Stimulated activated CD4-positive, alpha-beta T cell treated with anti-CD3 and anti-CD28 coated beads, Interleukin-1b, Interleukin-23, amount 100 ng/mL, for 24 hours (primary cell): ENCODE measurements around the gene TARBP1.

Experiments
- DNase-seq, 4 experiments: peaks; one replicate each; pipeline ENCODE4 v3.0.0-alpha.2; 2020; ENCODE audit warnings: low read depth in 4 of 4, low spot score in 1 of 4

Gene TARBP1

DNA sequence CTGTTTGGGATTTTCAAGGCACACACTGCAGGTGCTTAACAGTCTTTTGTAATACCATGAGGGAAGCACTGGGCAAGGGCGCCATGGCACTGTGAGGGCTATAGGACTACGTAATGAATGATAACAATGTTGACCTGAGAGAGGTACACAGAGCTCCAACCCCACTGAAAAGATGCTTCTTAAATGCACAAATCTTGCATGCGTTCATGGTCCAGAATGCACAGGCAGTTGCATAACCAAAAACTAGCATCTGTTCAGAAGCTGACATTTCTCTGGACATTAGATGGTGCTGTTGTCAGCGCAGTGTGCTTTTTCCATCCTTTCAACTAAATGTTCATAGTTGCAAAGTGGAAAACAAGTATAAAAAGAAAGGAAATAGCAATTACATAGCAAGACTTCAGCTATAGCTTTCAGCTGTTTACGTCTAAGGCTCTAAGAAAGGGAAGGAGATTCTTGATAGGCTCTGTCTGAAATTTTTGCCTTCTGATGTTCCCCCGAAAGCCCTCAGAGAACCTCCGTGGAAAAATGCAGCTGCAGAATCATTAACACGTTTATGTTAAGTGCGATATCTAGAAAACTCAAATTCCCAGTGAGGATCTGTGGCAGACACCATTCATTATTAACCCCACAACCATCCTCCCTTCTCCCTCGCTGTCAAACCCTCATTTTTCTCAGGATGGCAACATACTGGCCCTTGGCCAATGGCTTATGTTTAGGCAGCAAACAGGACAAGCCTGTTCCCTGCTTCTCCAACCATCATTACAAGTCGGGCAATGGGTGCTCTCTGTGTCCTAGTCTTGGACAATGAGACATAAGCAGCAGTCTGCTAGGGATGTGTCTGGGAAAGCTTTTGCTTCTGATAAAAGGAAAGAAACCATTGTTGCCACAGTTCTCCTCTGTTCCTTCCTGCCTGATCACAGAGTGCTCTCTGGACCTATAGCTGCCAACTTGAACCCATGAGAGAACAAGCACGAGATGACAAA is 8.2 kb upstream of the TARBP1 start:
- no peak for DNase-seq

DNA sequence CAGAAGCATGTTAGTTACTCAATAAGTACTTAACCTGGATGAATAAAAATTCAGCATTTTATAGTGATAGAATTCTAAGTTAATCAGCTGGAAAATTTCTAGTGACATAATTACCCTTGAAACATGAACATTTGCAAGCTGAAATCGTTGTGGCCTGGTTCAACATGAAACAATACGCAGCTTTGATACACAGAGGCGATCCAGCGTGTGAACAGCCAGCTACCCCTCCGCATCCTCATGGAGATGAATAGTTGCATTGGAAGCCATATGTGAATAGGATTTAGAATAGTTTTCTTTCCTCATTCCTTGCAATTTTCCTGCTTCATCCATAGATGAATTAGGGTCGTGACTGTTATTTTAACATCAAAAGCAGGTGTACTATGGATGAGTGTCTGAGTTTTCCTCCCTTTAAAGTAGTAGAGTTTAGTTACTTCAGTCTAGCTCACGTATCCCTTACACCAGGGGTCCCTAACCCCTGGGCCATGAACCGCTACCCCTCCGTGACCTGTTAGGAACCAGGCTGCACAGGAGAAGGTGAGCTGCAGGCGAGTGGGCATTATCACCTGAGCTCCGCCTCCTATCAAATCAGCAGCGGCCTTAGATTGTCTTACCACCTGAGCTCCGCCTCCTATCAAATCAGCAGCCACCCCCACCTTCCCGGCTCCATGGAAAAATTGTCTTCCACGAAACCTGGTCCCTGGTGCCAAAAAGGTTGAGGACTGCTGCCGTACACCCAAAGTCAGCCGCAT is 6.2 kb upstream of the TARBP1 start:
- no peak for DNase-seq

DNA sequence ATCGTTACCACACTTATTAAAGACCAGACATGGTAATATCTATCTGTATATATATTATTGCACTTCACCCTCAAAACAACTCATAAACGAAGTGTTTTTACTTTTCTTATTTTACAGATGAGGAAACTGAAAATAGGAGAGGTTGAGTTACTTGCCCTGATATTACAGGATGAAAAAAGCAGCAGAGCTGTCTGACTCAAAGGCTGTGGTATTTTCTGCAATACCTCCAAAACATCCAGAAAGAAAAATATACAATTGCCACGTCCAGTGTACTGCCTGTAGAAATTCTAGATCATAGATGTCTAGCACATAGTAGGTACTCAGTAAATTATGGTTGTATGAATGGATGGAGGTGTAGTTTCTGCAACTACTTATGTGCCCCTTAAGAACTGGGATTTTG is 5.2 kb upstream of the TARBP1 start:
- no peak for DNase-seq

DNA sequence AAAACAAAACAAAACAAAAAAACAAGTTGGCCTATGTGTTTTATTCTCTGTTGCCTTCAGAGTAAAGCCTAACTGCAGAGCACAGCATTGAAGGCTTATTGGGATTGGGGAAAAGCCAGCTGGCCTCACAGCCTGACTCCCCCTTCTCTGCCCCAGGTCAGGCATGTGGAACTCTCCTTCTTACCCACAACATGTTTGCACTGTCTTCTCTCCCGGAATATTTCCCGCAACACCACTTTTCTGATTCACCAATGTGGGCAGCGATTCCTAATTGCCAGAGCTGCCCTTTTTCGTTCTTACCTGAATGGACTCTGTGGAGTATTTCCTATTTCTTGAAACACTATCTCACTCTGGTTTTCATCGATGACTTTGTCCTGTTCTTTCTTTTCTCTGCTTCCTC is 2.8 kb upstream of the TARBP1 start:
- no peak for DNase-seq

DNA sequence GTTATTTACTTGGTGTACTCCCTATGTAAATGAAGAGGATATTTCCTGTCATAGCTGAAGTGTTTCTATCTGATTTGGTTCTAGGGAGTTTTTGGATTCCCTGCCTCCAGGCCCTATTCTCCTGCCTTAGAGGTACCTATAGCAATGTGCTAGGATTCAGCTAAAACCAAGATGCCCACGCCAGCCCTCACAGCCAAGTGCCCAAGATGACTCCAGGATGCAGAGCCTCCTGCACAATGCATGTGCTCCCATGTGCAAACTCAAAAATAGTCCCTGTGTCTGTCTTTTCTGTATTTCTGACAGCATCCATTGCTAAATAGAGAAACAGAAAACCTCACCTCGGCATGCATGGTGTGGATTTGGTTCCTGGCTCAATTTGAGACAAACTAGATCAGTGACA is 887 bp upstream of the TARBP1 start:
- no peak for DNase-seq

DNA sequence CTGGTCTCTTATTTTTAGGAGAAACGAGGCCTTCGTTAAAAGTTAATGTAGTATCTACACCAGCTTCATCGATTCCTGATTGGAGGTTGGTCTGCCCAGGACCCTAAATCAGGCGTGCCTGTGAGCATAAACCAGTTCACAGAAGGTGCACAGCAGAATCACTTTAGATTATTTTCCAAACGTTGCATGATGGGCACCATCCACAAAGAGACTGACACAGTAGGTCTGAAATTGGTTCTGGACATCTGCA is 256 bp upstream of the TARBP1 start:
- DNase-seq = no peak

DNA sequence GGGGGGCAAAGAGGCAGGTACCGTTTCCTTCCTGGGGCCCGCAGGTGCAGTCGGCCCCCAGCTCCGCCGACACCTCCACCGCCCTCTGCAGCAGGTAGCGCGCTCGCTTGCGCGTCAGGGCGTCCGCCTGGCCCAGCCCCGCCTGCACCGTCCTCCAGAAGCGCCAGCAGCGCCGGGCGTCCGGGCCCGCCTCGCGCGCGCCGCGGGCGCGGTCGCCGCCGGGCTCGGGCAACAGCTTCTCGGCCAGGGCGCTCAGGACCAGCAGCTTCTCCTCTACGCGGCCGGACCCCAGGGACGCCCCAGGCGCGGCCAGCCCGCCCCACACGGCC is 863 bp downstream of the TARBP1 start:
- DNase-seq = peak; percentile 32 to 65 (median 49)

DNA sequence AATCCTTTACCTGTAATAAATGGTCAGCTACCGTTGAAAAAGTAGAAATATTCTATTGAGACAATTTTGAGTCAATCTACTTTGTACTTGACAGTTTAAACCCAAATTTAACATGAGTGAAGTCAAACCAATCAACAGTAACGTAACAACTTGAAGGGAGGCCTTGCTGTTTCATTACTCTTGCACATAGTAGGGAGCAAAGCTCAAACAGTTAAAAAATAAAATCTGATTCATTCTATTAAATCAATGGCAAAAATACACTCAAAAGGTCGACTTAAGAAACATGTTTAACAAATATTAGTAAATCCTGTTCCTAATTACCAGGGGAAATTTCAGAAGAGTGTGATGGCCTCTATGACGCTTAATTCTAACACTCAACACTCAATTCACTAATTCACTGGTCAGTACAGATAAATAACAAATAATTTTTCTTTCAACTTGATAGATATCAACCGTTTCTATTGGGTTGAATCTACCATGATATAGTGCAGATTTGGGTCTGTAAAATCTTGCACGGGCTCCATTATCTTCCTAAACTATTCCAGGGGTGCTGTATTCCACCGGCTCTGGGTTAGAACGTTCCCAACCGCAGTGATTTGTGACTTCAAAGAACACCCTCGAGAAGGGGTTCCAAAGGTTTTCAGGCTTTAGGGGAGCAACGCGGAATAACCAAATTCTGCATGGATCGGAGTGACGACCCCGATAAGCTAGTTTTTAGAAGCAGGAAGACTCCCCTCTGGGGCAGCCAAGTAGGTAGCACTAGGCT is 1.4 kb downstream of the TARBP1 start:
- DNase-seq = no peak

DNA sequence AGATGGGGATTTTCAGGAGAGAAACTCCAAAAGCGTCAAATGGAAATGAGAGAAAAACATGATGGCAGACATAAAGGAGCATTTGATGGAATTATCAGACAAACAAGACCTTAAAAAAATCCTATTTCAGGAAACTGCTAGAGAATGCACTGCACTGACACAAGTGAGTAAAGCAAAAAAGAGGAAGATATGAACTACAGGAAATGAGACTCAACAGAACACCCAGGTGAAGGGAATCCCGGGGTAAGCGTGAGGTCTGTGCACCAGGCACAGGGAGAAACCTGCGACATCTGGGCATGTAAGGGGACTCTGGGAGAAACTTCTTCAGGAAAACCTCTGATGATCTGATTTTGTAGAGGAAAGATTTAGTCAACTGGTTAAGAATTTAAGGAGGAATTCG is 2.8 kb downstream of the TARBP1 start:
- no peak for DNase-seq

DNA sequence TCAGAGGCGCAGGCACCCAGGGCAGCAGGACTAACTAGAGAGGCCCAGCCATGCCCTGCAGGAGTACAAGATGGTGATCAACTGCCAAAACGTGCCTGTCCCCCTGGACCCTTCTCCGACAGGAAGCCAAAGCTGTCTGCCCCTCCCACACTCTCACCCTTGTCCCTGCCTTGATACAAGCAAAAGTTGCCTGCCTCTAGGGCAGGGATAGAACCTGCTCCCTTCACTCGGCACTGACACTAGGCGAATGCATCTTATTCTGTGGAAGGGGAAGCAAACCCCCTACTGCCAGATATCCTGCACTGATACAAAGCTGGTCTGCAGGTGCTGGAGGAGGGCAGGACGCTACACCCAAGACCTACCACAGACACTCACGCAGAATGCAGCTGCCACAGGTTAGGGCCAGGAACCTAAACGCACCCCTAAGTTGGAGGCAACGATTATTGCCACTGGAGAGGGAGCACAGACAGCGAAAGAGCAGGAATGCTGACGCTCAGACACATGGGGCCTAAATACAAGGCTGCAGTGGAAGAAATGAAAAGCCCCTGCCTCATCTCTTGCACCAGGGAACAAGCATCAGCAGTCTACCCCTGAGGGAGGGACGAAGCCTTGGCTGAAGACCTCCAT is 3.7 kb downstream of the TARBP1 start:
- no peak for DNase-seq

DNA sequence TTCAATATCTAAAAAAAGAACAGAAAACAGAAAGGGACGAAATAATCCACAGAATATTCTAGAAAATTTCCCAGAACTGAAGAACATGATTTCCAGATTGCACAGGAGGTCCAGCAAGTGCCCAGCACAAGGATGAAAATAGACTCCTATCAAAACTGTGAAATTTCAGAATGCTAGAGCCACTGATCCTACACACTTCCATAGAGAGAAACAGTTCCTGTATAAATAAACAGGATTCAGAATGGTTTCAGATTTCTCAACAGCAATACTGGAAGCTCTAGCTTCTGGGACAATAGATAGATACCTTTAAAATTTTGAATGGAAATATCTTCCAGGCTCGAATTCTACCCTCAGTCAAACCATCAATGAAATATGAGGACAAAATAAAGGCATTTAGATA is 4.6 kb downstream of the TARBP1 start:
- DNase-seq = no peak

DNA sequence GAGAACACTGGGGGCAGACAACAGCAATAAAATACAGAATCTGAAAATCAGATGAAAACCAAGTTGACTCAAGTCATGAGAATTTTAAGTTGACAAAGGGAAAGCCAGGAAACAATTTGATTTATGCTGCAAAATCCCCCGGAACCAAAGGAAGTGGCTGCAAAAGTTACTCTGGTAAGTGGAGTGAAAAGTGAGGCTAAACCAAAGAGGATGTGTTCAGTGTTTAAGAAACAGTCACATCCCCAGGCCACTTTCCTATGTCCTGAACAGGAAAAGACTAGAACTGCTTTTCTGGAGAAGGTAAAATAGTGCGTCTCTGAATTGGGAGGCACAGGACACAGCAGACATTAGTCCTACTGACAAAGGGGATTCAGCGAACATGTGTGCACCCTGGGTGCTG is 5.9 kb downstream of the TARBP1 start:
- no peak for DNase-seq

DNA sequence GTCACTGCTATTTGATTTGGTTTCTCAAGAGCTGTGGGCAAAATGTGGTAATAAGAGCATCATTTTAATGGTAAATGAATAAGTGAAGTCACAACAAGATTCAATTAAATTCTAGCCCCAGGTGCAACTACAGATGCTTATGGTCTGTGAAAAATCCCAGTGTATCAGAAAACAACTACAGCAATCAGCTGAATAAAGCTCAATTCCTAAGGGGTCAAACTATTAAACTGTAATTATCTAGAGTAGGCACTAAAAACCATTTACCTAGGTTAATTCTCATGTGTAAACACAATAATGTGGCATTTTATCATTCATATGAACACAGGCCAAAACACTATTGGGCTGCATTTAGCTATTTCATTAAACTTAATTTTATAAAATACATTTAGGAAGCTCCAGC is 9.6 kb downstream of the TARBP1 start:
- DNase-seq = no peak

DNA sequence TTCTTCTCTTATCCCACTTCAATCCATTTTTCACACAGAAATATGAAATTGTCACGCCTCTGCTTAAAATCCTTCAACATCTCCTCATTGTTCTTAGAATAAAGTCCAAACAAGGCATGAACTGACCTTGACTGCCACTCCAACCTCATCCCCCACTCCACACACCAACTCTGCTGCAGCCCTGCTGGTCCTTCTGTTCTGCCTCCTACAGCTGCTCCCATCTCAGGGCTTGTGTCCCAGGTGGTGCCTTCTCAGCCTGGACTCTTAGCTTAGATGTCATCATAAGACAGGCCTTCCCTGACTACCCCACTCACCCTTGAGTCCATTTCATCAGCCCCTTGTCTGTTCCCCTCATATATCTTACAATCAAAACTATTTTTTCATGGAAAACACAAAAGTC is 10.4 kb downstream of the TARBP1 start:
- no peak for DNase-seq

DNA sequence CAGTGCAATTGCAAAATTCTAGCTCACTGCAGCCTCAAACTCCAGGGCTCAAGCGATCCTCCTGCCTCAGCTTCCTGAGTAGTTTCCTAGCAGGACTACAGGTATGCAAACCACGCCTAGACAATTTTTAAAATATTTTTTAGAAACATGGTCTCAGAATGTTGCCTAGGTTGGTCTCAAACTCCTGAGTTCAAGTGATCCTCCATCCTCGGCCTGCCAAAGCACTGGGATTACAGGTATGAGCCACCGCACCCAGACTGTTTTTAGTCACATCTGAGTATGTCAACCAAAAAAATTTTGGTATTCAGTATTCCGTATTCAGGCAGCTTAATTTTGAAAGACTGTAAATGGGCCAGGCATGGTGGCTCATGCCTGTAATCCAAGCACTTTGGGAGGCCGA is 11.2 kb downstream of the TARBP1 start:
- no peak for DNase-seq

DNA sequence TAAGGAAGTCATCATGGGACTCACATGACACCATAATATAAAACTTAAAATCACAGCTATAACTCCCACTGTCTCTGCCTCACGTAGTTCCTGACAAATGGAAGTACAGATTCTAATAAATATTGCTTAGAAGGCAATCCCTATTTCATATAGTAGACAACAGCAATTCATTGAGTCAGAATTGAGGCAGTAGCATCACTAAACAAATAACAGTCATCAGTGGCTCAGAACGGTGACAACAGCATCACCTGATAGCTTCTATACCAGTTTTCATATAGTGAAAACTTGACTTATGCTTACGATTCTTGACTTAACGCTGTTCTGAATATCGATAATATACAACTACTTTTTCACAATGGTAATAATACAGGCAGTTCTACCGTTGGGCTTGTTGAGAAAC is 12.0 kb downstream of the TARBP1 start:
- no peak for DNase-seq

DNA sequence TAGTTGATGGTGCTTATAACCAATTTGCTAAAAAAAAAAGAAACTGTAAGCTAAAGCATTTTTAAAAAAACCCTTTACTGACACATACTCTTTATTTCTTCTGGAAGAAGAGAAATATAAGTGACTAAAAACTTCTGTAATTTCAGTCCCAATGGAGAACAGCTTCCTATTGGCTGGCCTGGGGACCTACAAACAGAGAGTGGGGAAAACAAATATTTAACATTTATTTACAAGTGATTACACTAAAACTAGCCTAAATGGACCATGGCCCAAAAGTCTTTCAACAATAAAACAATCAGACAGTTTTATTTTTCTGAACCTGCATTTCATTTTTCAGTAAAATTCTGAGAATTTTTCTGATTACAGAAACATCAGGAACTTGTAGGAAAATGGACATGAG is 15.2 kb downstream of the TARBP1 start:
- DNase-seq = no peak

DNA sequence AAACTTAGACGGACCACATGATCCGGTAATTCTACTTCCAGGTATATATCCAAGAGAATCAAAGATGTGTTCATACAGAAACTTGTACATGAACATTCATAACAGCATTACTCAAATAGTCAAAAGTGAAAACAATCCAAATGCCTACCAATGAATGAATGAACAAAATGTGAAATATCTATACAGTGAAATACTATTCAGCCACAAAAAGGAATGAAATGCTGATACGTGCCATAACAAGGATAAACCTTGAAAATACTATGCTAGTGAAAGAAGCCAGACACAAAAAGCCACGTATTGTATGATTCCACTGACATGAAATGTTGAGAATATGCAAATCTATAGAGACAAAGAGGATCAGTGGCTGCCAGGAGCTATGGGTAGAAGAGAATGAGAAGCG is 18.3 kb downstream of the TARBP1 start:
- no peak for DNase-seq

DNA sequence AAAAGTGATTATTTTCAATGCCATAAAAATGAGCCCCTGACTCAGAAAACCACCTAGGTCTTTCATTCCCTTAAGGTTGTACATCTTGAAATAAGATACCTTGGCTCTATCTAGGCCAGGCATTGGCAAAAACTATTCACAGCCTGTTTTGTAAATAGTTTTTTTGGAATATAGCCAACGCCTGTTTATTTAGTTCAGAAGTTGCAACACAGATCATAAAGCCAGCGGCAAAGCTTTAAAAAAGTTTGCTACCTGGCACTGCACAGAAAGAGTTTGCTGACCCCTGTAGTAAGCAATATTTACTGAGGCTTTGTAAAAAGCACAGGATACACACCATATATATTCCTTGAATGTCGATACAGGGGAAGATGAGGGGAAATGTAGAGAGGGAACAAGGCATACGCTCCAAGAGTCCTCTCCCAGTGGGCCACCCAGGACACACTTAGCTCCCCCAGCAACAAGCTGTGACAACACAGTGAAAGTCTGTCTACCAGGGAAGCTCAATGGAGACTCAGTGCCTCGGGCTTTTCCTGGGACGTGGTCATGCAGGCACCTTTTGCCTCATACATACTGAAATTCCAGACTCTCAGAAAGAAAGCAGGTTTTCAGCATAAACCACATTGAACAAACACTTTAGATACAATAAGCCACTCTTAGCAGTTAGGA is 20.5 kb downstream of the TARBP1 start:
- DNase-seq = no peak

DNA sequence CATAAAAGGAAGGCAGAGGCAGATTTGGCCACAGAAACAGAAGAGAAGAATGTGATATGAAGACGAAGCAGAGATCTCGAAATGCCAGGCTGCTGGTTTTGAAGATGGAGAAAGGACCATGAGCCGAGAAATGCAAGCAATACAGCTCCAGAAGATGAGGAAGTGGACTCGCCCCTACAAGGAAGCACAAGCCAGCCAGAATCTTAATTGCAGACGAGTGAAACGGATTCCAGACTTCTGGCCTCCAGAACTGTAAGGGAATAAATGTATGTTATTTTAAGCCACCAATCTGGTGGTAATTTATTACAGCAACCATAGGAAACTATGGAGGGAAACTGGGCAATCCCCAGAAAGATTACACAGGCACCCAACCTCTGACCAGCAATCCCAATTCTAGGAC is 24.1 kb downstream of the TARBP1 start:
- DNase-seq = no peak

DNA sequence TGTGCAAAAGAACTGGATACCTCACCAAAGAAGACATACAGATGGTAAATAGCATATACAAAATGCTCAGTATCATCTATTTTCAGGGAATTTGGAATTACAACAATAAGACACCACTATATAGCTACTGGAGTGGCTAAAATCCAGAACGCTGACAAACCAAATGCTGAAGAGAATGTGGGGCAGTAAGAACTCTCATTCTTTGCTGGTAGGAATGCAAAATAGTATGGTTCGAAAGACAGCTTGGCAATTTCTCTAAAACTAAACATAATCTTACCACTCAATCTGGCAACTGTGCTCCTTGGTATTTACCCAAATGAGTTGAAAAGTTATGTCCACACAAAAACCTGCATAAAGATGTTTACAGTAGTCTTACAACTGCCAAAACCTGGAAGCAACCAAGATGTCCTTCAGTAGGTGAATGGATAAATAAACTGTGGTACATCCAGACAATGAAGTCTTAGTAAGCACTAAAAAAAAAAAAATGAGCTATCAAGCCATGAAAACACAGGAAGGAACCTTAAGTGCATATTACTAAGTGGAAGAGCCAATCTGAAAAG is 26.5 kb downstream of the TARBP1 start:
- DNase-seq = no peak
